Measurements from ENCODE around the gene PRMT1. TPM values are rescaled to one million over a fixed set of nuclear protein-coding genes. Genes with fewer than 3 reads are reported as not detected.
A peak's percentile ranks its signal among the peaks of the same experiment; 100 is the strongest.

The PRMT1 gene
- total and polyA plus RNA-seq, 9 of the 15 experiments (the other 6 are each of a cell fraction or from before 2014, with no cell fraction given): 13.3 to 464 (median 326) TPM

DNA sequence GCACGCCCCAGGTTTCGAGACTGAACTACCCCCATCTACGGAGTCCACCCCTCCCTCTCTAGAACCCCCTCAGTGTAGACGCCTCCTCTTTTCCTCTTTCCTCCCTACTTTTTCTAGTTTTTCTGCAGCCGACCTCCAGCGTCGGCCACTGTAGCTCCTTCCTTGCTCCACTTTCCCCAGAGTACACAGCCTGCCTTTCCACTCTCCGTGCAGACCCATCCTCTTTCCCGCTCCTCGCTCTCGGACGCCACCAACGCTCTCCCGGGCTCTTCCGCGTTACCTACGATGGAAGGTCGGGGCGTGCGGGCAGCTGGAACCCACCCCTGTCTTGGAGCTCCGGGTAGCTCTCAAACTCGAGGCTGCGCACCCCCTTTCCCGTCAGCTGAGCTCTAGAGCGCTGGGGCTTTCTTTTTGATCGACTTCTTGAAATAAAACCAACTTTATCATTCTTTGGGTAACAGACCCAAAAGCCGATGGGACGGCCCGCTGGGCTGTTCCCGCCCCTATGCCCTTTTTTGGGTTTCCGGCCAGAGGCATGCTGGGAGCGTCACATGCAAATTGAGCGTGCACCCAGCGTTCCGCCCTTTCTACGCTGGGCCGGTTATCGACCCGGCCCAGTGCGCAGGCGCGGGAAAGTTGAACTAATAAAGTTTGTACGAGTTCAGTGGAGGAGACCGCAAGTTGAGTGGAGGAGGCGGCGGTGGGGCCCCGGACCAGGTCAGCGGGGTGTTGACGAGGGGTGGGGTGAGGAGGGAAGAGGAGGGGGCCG lies 11.5 kb upstream of the PRMT1 start, which contains the start of the genes BCL2L12 and IRF3 (continued):
- TF ChIP-seq ATF1 (CRISPR knock-in tag; IDR thresholded peaks at IDR 0.05) (no peak), ATF1 (tag; IDR thresholded peaks at IDR 0.05) (peak; percentile 61), EGR1 (conservative IDR thresholded peaks at IDR 0.05) (peak; percentile 53), LARP7 (IDR thresholded peaks at IDR 0.05) (peak; percentile 37; the same call in 1 of the 2 replicates), FOXJ2 (tag; IDR thresholded peaks at IDR 0.05) (peak; percentile 66; the same call in 1 of the 2 replicates), CREB1 (IDR thresholded peaks at IDR 0.05) (peak; percentile 40; the same call in 1 of the 2 replicates), CREB1 (CRISPR knock-in tag; IDR thresholded peaks at IDR 0.05) (0 out of 2 replicates have a peak, but pooled peaks have one; percentile 29), CXXC5 (CRISPR knock-in tag; IDR thresholded peaks at IDR 0.05) (peak; percentile 77)
- TF ChIP-seq, protein P1, sequence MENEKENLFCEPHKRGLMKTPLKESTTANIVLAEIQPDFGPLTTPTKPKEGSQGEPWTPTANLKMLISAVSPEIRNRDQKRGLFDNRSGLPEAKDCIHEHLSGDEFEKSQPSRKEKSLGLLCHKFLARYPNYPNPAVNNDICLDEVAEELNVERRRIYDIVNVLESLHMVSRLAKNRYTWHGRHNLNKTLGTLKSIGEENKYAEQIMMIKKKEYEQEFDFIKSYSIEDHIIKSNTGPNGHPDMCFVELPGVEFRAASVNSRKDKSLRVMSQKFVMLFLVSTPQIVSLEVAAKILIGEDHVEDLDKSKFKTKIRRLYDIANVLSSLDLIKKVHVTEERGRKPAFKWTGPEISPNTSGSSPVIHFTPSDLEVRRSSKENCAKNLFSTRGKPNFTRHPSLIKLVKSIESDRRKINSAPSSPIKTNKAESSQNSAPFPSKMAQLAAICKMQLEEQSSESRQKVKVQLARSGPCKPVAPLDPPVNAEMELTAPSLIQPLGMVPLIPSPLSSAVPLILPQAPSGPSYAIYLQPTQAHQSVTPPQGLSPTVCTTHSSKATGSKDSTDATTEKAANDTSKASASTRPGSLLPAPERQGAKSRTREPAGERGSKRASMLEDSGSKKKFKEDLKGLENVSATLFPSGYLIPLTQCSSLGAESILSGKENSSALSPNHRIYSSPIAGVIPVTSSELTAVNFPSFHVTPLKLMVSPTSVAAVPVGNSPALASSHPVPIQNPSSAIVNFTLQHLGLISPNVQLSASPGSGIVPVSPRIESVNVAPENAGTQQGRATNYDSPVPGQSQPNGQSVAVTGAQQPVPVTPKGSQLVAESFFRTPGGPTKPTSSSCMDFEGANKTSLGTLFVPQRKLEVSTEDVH (IDR thresholded peaks at IDR 0.05; ENCODE audit: low read depth, partially characterized antibody): peak; percentile 13
- TF ChIP-seq, protein P2, sequence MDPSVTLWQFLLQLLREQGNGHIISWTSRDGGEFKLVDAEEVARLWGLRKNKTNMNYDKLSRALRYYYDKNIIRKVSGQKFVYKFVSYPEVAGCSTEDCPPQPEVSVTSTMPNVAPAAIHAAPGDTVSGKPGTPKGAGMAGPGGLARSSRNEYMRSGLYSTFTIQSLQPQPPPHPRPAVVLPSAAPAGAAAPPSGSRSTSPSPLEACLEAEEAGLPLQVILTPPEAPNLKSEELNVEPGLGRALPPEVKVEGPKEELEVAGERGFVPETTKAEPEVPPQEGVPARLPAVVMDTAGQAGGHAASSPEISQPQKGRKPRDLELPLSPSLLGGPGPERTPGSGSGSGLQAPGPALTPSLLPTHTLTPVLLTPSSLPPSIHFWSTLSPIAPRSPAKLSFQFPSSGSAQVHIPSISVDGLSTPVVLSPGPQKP (CRISPR knock-in tag; IDR thresholded peaks at IDR 0.05): peak; percentile 96
- TF ChIP-seq, protein P3, sequence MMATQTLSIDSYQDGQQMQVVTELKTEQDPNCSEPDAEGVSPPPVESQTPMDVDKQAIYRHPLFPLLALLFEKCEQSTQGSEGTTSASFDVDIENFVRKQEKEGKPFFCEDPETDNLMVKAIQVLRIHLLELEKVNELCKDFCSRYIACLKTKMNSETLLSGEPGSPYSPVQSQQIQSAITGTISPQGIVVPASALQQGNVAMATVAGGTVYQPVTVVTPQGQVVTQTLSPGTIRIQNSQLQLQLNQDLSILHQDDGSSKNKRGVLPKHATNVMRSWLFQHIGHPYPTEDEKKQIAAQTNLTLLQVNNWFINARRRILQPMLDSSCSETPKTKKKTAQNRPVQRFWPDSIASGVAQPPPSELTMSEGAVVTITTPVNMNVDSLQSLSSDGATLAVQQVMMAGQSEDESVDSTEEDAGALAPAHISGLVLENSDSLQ (IDR thresholded peaks at IDR 0.05): peak; percentile 14; the same call in 1 of the 2 replicates
- TF ChIP-seq, protein P4, sequence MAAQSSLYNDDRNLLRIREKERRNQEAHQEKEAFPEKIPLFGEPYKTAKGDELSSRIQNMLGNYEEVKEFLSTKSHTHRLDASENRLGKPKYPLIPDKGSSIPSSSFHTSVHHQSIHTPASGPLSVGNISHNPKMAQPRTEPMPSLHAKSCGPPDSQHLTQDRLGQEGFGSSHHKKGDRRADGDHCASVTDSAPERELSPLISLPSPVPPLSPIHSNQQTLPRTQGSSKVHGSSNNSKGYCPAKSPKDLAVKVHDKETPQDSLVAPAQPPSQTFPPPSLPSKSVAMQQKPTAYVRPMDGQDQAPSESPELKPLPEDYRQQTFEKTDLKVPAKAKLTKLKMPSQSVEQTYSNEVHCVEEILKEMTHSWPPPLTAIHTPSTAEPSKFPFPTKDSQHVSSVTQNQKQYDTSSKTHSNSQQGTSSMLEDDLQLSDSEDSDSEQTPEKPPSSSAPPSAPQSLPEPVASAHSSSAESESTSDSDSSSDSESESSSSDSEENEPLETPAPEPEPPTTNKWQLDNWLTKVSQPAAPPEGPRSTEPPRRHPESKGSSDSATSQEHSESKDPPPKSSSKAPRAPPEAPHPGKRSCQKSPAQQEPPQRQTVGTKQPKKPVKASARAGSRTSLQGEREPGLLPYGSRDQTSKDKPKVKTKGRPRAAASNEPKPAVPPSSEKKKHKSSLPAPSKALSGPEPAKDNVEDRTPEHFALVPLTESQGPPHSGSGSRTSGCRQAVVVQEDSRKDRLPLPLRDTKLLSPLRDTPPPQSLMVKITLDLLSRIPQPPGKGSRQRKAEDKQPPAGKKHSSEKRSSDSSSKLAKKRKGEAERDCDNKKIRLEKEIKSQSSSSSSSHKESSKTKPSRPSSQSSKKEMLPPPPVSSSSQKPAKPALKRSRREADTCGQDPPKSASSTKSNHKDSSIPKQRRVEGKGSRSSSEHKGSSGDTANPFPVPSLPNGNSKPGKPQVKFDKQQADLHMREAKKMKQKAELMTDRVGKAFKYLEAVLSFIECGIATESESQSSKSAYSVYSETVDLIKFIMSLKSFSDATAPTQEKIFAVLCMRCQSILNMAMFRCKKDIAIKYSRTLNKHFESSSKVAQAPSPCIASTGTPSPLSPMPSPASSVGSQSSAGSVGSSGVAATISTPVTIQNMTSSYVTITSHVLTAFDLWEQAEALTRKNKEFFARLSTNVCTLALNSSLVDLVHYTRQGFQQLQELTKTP (IDR thresholded peaks at IDR 0.05; ENCODE audit: low read depth in 1 of 2, partially characterized antibody in 2 of 2): peak in 1 of 2 experiments; percentile 50
- TF ChIP-seq, protein P5, sequence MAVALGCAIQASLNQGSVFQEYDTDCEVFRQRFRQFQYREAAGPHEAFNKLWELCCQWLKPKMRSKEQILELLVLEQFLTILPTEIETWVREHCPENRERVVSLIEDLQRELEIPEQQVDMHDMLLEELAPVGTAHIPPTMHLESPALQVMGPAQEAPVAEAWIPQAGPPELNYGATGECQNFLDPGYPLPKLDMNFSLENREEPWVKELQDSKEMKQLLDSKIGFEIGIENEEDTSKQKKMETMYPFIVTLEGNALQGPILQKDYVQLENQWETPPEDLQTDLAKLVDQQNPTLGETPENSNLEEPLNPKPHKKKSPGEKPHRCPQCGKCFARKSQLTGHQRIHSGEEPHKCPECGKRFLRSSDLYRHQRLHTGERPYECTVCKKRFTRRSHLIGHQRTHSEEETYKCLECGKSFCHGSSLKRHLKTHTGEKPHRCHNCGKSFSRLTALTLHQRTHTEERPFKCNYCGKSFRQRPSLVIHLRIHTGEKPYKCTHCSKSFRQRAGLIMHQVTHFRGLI (CRISPR knock-in tag; IDR thresholded peaks at IDR 0.05): no peak
- TF ChIP-seq, protein P6, sequence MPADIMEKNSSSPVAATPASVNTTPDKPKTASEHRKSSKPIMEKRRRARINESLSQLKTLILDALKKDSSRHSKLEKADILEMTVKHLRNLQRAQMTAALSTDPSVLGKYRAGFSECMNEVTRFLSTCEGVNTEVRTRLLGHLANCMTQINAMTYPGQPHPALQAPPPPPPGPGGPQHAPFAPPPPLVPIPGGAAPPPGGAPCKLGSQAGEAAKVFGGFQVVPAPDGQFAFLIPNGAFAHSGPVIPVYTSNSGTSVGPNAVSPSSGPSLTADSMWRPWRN (IDR thresholded peaks at IDR 0.05; ENCODE audit: low read depth): 0 out of 2 replicates have a peak, but pooled peaks have one; percentile 5
